Activated naive CD8-positive, alpha-beta T cell treated with anti-CD3 and anti-CD28 coated beads, Interleukin-2, amount 10 ng/mL, durations not matched to agents 7 days and 5 days (primary cell): ENCODE measurements around the gene EIF3J. TPM values are rescaled to one million over a fixed set of nuclear protein-coding genes. Genes with fewer than 3 reads are reported as not detected.
A peak's percentile ranks its signal among the peaks of the same experiment; 100 is the strongest.
"Not testable (repeated sequence)": the region's sequence is repeated elsewhere in the genome, so short reads cannot be mapped to it uniquely, and the experiment has no call there.

ENCODE experiments used
- ATAC-seq: fragments of 150-1000 bp; cut with Tn5 transposase; one replicate; pipeline ENCODE4 v1.10.0; 2021; ENCODE audit warnings: low read depth, moderate library complexity
- POLR2A ChIA-PET: fragments of 350-600 bp; sonication (Branson Sonifier 250); formaldehyde crosslinking; loops from one replicate; lab custom pipeline; 2021; ENCODE audit warnings: antibody characterized with exemption; lab: Charles Lee
- DNase-seq: peaks from one replicate; pipeline ENCODE4 v3.0.0; 2021
- H3K27ac Mint-ChIP-seq: one replicate; pipeline ENCODE4 v1.8.0; 2022; ENCODE audit warnings: mild to moderate bottlenecking, mixed read lengths
- H3K27me3 Mint-ChIP-seq: one replicate; pipeline ENCODE4 v1.8.0; 2022; ENCODE audit warnings: mild to moderate bottlenecking, moderate library complexity, mixed read lengths
- H3K36me3 Mint-ChIP-seq: one replicate; pipeline ENCODE4 v1.8.0; 2021; ENCODE audit warnings: mild to moderate bottlenecking, mixed read lengths
- H3K4me1 Mint-ChIP-seq: one replicate; pipeline ENCODE4 v1.8.0; 2021; ENCODE audit warnings: mixed read lengths
- H3K4me3 Mint-ChIP-seq: one replicate; pipeline ENCODE4 v1.8.0; 2022; ENCODE audit warnings: mild to moderate bottlenecking, moderate library complexity, mixed read lengths
- H3K9me3 Mint-ChIP-seq: one replicate; pipeline ENCODE4 v1.8.0; 2021; ENCODE audit warnings: mixed read lengths
- total RNA-seq, 2 experiments: library from RNA; stranded (reverse); gene quantifications; one replicate each; pipeline ENCODE4 v1.2.3, GENCODE V29; 2021

The EIF3J gene
- total RNA-seq, 2 experiments from 2014 or later, result 63.6 to 69.0 TPM

GRCh38 chr15:44530653-44531052 lies 6.3 kb upstream of the EIF3J start:
- H3K36me3 Mint-ChIP-seq, result peaks cover 12% of the 10 kb centered on the region
- no peaks in the 10 kb centered on the region for H3K9me3 Mint-ChIP-seq
- DNase-seq, result no peak
- peak overlapping the region; percentile 7 for H3K27ac Mint-ChIP-seq
- POLR2A ChIA-PET, result no interaction called here
- H3K27me3 Mint-ChIP-seq, result no peaks in the 10 kb centered on the region
- peaks cover 9% of the 10 kb centered on the region for H3K4me1 Mint-ChIP-seq
- no peak for ATAC-seq
- no peak overlapping the region for H3K4me3 Mint-ChIP-seq

- H3K27me3 Mint-ChIP-seq, DNase-seq, H3K9me3 Mint-ChIP-seq, H3K27ac Mint-ChIP-seq, POLR2A ChIA-PET, H3K4me3 Mint-ChIP-seq, ATAC-seq: not testable (repeated sequence)
- Mint-ChIP-seq H3K4me1 (peaks cover 13% of the 10 kb centered on the region), H3K36me3 (peaks cover 11% of the 10 kb centered on the region)
Observed at GRCh38 chr15:44532275-44532674, 4.7 kb upstream of the EIF3J start.

GRCh38 chr15:44532689-44533088 lies 4.3 kb upstream of the EIF3J start:
- Mint-ChIP-seq H3K4me1 (peaks cover 13% of the 10 kb centered on the region), H3K9me3 (no peaks in the 10 kb centered on the region), H3K27me3 (no peaks in the 10 kb centered on the region), H3K27ac (no peak overlapping the region), H3K4me3 (no peak overlapping the region), H3K36me3 (peaks cover 8% of the 10 kb centered on the region)
- ATAC-seq (no peak), DNase-seq (no peak)
- POLR2A ChIA-PET, result no interaction called here

GRCh38 chr15:44535092-44535491 lies 1.9 kb upstream of the EIF3J start:
- no peaks in the 10 kb centered on the region for H3K27me3 Mint-ChIP-seq
- DNase-seq (no peak), ATAC-seq (no peak)
- peak overlapping the region; percentile 65 for H3K27ac Mint-ChIP-seq
- peak overlapping the region; percentile 87 for H3K4me3 Mint-ChIP-seq
- H3K4me1 Mint-ChIP-seq, result peaks cover 24% of the 10 kb centered on the region
- H3K9me3 Mint-ChIP-seq, result no peaks in the 10 kb centered on the region
- POLR2A ChIA-PET, result no interaction called here
- peaks cover 12% of the 10 kb centered on the region for H3K36me3 Mint-ChIP-seq

GRCh38 chr15:44535523-44536301 lies 1.2 kb upstream of the EIF3J start:
- H3K36me3 Mint-ChIP-seq, result peaks cover 17% of the 10 kb centered on the region
- peak overlapping the region; percentile 87 for H3K4me3 Mint-ChIP-seq
- DNase-seq (peak; percentile 57), ATAC-seq (no peak)
- no peaks in the 10 kb centered on the region for H3K9me3 Mint-ChIP-seq
- H3K27me3 Mint-ChIP-seq, result no peaks in the 10 kb centered on the region
- peak overlapping the region; percentile 88 for H3K27ac Mint-ChIP-seq
- peaks cover 28% of the 10 kb centered on the region for H3K4me1 Mint-ChIP-seq
- POLR2A ChIA-PET, result interaction anchor here (2.2 kb wide), 1 partner anchor 108 kb away, joined by 9 read pairs; the partner anchor contains the start of gene CTDSPL2

- peaks cover 32% of the 10 kb centered on the region for H3K4me1 Mint-ChIP-seq
- ATAC-seq (peak; percentile 66), DNase-seq (peak; percentile 81)
- POLR2A ChIA-PET, result interaction anchor here (0.6 to 2.2 kb wide), 16 partner anchors 10 to 736 kb away, joined by 3 to 37 read pairs (median 4); partner anchors contain the start of genes B2M, CTDSPL2, GOLM2 and HYPK
- H3K9me3 Mint-ChIP-seq, result no peaks in the 10 kb centered on the region
- H3K4me3 Mint-ChIP-seq, result peak overlapping the region; percentile 87
- no peaks in the 10 kb centered on the region for H3K27me3 Mint-ChIP-seq
- peak overlapping the region; percentile 88 for H3K27ac Mint-ChIP-seq
- H3K36me3 Mint-ChIP-seq, result peaks cover 19% of the 10 kb centered on the region
Observed at GRCh38 chr15:44536302-44536961, 515 bp upstream of the EIF3J start.

- POLR2A ChIA-PET, result interaction anchor here (0.7 to 2.2 kb wide), 7 partner anchors 9 to 249 kb away, joined by 3 to 37 read pairs (median 8); partner anchors contain the start of genes B2M, CTDSPL2, GOLM2 and PATL2
- H3K27me3 Mint-ChIP-seq, result no peaks in the 10 kb centered on the region
- peaks cover 22% of the 10 kb centered on the region for H3K36me3 Mint-ChIP-seq
- DNase-seq (no peak), ATAC-seq (no peak)
- H3K9me3 Mint-ChIP-seq, result no peaks in the 10 kb centered on the region
- H3K4me1 Mint-ChIP-seq, result peaks cover 42% of the 10 kb centered on the region
- peak overlapping the region; percentile 88 for H3K27ac Mint-ChIP-seq
- H3K4me3 Mint-ChIP-seq, result peak overlapping the region; percentile 87
Observed at GRCh38 chr15:44537735-44538240, 841 bp downstream of the EIF3J start.

- Mint-ChIP-seq H3K36me3 (peaks cover 28% of the 10 kb centered on the region), H3K9me3 (no peaks in the 10 kb centered on the region), H3K4me3 (no peak overlapping the region)
Observed at GRCh38 chr15:44541282-44541958, 4.5 kb downstream of the EIF3J start.

GRCh38 chr15:44542596-44542995 lies 5.6 kb downstream of the EIF3J start:
- peaks cover 45% of the 10 kb centered on the region for H3K4me1 Mint-ChIP-seq
- no peak for DNase-seq
- no peaks in the 10 kb centered on the region for H3K9me3 Mint-ChIP-seq
- no peak overlapping the region for H3K4me3 Mint-ChIP-seq
- no peak for ATAC-seq
- H3K27ac Mint-ChIP-seq, result no peak overlapping the region
- H3K27me3 Mint-ChIP-seq, result no peaks in the 10 kb centered on the region
- peaks cover 28% of the 10 kb centered on the region for H3K36me3 Mint-ChIP-seq
- POLR2A ChIA-PET, result interaction anchor here (1.0 kb wide), 1 partner anchor 26 kb away, joined by 3 read pairs; no protein-coding TSS in a partner anchor

More at GRCh38 chr15:44541282-44541958, 4.5 kb downstream of the EIF3J start:
- POLR2A ChIA-PET, result interaction anchor here (0.8 kb wide), 1 partner anchor 19 kb away, joined by 3 read pairs; no protein-coding TSS in a partner anchor
- no peaks in the 10 kb centered on the region for H3K27me3 Mint-ChIP-seq
- ATAC-seq (no peak), DNase-seq (no peak)
- H3K27ac Mint-ChIP-seq, result no peak overlapping the region
- peaks cover 45% of the 10 kb centered on the region for H3K4me1 Mint-ChIP-seq

- Mint-ChIP-seq H3K36me3 (peaks cover 25% of the 10 kb centered on the region), H3K4me1 (peaks cover 39% of the 10 kb centered on the region)
- not testable (repeated sequence) for H3K4me3 Mint-ChIP-seq, H3K27ac Mint-ChIP-seq, H3K9me3 Mint-ChIP-seq, ATAC-seq, H3K27me3 Mint-ChIP-seq, DNase-seq
- POLR2A ChIA-PET, result interaction anchor here (3.9 kb wide), 1 partner anchor 8 kb away, joined by 37 read pairs; the partner anchor contains the start of gene EIF3J
Observed at GRCh38 chr15:44544745-44545144, 7.8 kb downstream of the EIF3J start.

- POLR2A ChIA-PET, result interaction anchor here (0.8 to 3.9 kb wide), 7 partner anchors 9 to 258 kb away, joined by 3 to 37 read pairs (median 4); partner anchors contain the start of genes CTDSPL2, EIF3J and GOLM2
- peak overlapping the region; percentile 67 for H3K4me3 Mint-ChIP-seq
- DNase-seq (no peak), ATAC-seq (peak; percentile 81)
- no peaks in the 10 kb centered on the region for H3K9me3 Mint-ChIP-seq
- peak overlapping the region; percentile 83 for H3K27ac Mint-ChIP-seq
- peaks cover 18% of the 10 kb centered on the region for H3K36me3 Mint-ChIP-seq
- H3K27me3 Mint-ChIP-seq, result no peaks in the 10 kb centered on the region
- peaks cover 33% of the 10 kb centered on the region for H3K4me1 Mint-ChIP-seq
Observed at GRCh38 chr15:44545913-44546802, 9.2 kb downstream of the EIF3J start.

- ATAC-seq, DNase-seq, H3K4me3 Mint-ChIP-seq, H3K36me3 Mint-ChIP-seq, H3K27me3 Mint-ChIP-seq, POLR2A ChIA-PET, H3K9me3 Mint-ChIP-seq, H3K27ac Mint-ChIP-seq: not testable (repeated sequence)
- H3K4me1 Mint-ChIP-seq, result peaks cover 17% of the 10 kb centered on the region
Observed at GRCh38 chr15:44549152-44549551, 12.2 kb downstream of the EIF3J start.
